Measurements from ENCODE around the gene FCHO2. TPM values are rescaled to one million over a fixed set of nuclear protein-coding genes. Genes with fewer than 3 reads are reported as not detected.

Gene FCHO2
- total and polyA plus RNA-seq, 2 of the 8 experiments (the other 6 are each of a cell fraction or from before 2014, with no cell fraction given): 4.3 to 15.7 TPM

- TF ChIP-seq ATF2 (IDR thresholded peaks at IDR 0.05; ENCODE audit: low read length) (no peak), POLR2AphosphoS5 (IDR thresholded peaks at IDR 0.05; ENCODE audit: low read depth, low read length) (no peak), FOSL1 (IDR thresholded peaks at IDR 0.05; ENCODE audit: insufficient read depth, low read depth, low read length) (no peak)
Measured at GRCh38 chr5:73126381-73126780, 170.5 kb downstream of the FCHO2 start (continued).
